ENCODE results near the gene HNRNPA0. TPM values are rescaled to one million over a fixed set of nuclear protein-coding genes. Genes with fewer than 3 reads are reported as not detected.

The HNRNPA0 gene
- total RNA-seq, 4 donors from 2014 or later = 8.8 to 12.8 (median 10.4) TPM

GRCh38 chr5:137731176-137731575 is 23.0 kb downstream of the HNRNPA0 start:
- TF ChIP-seq CTCF (IDR thresholded peaks at IDR 0.05; ENCODE audit: low read depth) = no peak

DNA sequence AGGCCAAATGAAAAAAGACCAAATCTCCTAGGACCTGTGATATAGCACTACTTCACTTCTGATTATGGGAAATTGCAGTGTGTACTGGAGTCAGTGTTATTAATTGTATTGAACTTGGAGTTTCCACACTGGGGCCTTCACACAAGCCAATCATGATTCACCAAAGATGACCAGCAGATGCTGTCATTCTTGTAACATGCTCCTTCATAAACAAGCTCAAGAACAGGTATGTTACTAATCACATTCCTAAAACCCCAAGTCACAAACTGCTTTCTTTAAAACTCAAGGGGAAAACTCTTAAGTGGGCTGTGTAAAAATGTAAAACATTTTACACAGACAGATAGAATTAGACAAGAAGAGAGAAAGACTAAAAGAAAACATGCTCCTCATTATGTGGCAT is 23.8 kb downstream of the HNRNPA0 start:
- no peak for TF ChIP-seq CTCF (IDR thresholded peaks at IDR 0.05; ENCODE audit: low read depth)

DNA sequence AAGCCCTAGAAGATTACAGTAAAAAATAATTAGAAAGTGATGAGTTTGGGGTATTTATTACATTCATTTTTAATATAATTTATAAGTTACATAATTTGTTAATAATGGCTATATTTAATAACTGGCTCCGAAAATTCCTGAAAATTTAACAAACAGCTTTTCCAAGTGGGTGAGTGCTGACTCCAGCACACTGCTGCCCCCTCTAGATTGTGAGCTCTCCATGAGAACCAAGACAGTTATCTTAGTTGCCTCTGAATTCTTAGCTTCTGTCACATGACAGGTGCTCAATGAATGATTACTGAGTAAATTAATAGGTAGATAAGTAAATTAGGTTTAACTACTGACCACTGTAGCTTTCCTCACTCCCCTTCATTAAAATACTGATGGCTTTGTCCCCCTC is 26.1 kb downstream of the HNRNPA0 start:
- TF ChIP-seq CTCF (IDR thresholded peaks at IDR 0.05; ENCODE audit: low read depth) = no peak

- TF ChIP-seq CTCF (IDR thresholded peaks at IDR 0.05; ENCODE audit: low read depth) = no peak
Observed at GRCh38 chr5:137727623-137728022, 26.5 kb downstream of the HNRNPA0 start.

DNA sequence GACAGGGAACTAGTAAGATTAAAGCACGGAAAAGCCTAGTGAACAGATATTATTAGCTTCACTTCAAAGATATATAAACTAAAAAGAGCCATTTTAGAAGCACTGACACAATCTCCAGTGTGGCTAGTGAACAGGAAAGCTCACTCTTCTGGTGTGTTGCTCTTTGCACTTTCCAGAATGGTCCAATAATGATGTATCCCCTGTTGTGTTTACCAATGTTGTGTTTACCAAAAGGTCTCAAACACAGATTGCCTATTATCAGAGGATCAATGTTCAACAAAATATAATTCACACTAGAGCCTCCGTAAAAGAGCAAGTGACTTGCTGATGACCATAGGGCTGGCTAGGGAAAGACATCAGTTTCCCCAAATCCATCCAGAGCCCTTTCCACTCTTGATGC is 29.9 kb downstream of the HNRNPA0 start:
- TF ChIP-seq CTCF (IDR thresholded peaks at IDR 0.05; ENCODE audit: low read depth) = no peak

- no peak for TF ChIP-seq CTCF (IDR thresholded peaks at IDR 0.05; ENCODE audit: low read depth)
Observed at GRCh38 chr5:137718611-137719010, 35.6 kb downstream of the HNRNPA0 start.

- TF ChIP-seq CTCF (IDR thresholded peaks at IDR 0.05; ENCODE audit: low read depth) = no peak
Observed at GRCh38 chr5:137716337-137716736, 37.8 kb downstream of the HNRNPA0 start.
